Parathyroid adenoma (tissue), 2 donors: ENCODE results near the gene WWP2.

Source experiments
- H2AFZ ChIP-seq: fragments of 300-600 bp; sonication (generic); one replicate; pipeline ENCODE4 v1.7.0; 2017; ENCODE audit warnings: antibody characterized with exemption, mild to moderate bottlenecking
- H3K27ac ChIP-seq: fragments of 300-600 bp; sonication (generic); one replicate; pipeline ENCODE4 v1.7.0; 2017
- H3K27me3 ChIP-seq: fragments of 300-600 bp; sonication (generic); one replicate; pipeline ENCODE4 v1.7.0; 2017; ENCODE audit warnings: low read length; ENCODE audit not compliant: control insufficient read depth, insufficient read depth
- H3K36me3 ChIP-seq: fragments of 300-600 bp; sonication (generic); one replicate; pipeline ENCODE4 v1.7.0; 2017; ENCODE audit warnings: low read length; ENCODE audit not compliant: control insufficient read depth, insufficient read depth
- H3K4me1 ChIP-seq: fragments of 300-600 bp; sonication (generic); one replicate; pipeline ENCODE4 v1.7.0; 2017; ENCODE audit warnings: control low read depth
- H3K4me2 ChIP-seq: fragments of 300-600 bp; sonication (generic); one replicate; pipeline ENCODE4 v1.7.0; 2017; ENCODE audit warnings: low read length
- H3K4me3 ChIP-seq: fragments of 300-600 bp; sonication (generic); one replicate; pipeline ENCODE4 v1.7.0; 2017; ENCODE audit warnings: low read depth, low read length
- H3K79me2 ChIP-seq: fragments of 300-600 bp; sonication (generic); one replicate; pipeline ENCODE4 v1.7.0; 2017; ENCODE audit warnings: control low read depth
- H3K9ac ChIP-seq: fragments of 300-600 bp; sonication (generic); one replicate; pipeline ENCODE4 v1.7.0; 2017; ENCODE audit warnings: mild to moderate bottlenecking
- H3K9me3 ChIP-seq: fragments of 300-600 bp; sonication (generic); one replicate; pipeline ENCODE4 v1.7.0; 2017; ENCODE audit warnings: low read length; ENCODE audit not compliant: control insufficient read depth
- CTCF ChIP-seq: fragments of 300-600 bp; sonication (generic); IDR thresholded peaks from one replicate; pipeline ENCODE4 v1.7.0; 2017; ENCODE audit warnings: antibody characterized with exemption, mild to moderate bottlenecking
- donor health status: primary hyperparathyroidism.

Gene WWP2

DNA sequence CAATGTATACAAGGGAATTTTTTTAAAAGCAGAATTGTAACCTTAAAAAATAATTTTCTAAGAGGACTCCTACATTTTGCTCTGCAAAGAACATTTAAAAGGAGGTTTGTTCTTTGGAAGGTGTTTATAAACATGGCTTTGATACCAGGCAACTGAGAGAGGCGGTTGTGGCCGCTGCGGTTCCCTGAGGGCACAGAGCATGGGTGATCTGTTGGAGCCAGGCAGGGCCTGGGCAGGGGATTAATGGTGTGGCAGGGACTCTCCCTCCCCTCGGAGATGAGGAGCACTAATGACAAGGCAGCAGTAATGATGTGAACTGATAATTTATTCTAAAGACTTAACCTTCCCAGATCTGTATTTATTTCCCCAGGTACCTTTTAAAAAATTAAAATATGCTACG lies 65.4 kb downstream of the WWP2 start:
- no peak for TF ChIP-seq CTCF
- Histone ChIP-seq H3K4me3 (no peak overlapping the region), H3K9ac (no peak overlapping the region), H3K79me2 (peaks cover 3% of the 10 kb centered on the region), H3K4me2 (no peak overlapping the region), H3K36me3 (no peaks in the 10 kb centered on the region), H3K27me3 (no peaks in the 10 kb centered on the region), H3K4me1 (no peaks in the 10 kb centered on the region), H2AFZ (no peak overlapping the region), H3K27ac (no peak overlapping the region), H3K9me3 (no peaks in the 10 kb centered on the region)

DNA sequence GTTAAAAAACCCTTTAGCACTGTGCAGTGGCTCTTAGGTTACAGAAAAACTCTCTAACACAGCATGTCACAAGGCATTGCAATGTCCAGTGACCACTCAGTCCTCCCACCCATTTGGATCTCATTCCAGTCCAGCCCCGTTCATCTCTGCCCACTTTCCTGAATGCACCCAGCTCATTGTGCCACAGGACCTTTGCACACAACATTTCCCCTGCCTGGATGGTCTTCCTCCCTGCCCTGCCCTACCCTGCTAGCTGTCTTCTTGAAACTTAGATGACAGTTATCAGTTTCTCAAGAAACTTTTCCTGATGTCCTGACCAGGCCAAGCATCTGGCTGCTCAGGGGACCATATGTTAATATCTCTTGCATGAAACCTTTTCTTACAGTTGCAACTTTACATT lies 67.2 kb downstream of the WWP2 start:
- H3K9me3 ChIP-seq: no peaks in the 10 kb centered on the region
- no peaks in the 10 kb centered on the region for H3K79me2 ChIP-seq
- H3K9ac ChIP-seq: no peak overlapping the region
- no peak overlapping the region for H3K4me3 ChIP-seq
- no peaks in the 10 kb centered on the region for H3K4me1 ChIP-seq
- no peak overlapping the region for H3K4me2 ChIP-seq
- no peaks in the 10 kb centered on the region for H3K27me3 ChIP-seq
- no peak overlapping the region for H2AFZ ChIP-seq
- TF ChIP-seq CTCF: no peak
- H3K36me3 ChIP-seq: no peaks in the 10 kb centered on the region
- H3K27ac ChIP-seq: no peak overlapping the region

DNA sequence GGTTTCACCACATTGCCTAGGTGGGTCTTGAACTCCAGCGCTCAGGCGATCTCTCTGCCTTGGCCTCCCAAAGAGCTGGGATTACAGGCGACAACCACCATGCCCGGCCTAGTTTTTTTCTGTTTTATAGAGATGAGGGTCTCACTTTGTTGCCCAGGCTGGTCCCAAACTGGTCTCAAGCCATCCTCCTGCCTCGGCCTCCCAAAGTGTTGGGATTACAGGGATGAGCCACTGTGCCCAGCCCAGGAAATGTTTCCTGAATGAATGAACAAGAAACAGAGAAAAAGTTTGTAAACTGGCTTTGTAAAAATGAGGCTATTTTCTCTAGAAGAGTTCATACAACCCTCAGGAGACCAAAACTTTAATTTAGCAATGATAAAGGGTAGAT lies 68.0 kb downstream of the WWP2 start:
- Histone ChIP-seq H3K4me1 (no peaks in the 10 kb centered on the region), H3K36me3 (no peaks in the 10 kb centered on the region), H3K4me2 (no peak overlapping the region), H3K9me3 (no peaks in the 10 kb centered on the region), H3K27ac (no peak overlapping the region), H3K4me3 (no peak overlapping the region), H3K27me3 (no peaks in the 10 kb centered on the region), H3K9ac (no peak overlapping the region), H3K79me2 (no peaks in the 10 kb centered on the region), H2AFZ (no peak overlapping the region)
- TF ChIP-seq CTCF: no peak

DNA sequence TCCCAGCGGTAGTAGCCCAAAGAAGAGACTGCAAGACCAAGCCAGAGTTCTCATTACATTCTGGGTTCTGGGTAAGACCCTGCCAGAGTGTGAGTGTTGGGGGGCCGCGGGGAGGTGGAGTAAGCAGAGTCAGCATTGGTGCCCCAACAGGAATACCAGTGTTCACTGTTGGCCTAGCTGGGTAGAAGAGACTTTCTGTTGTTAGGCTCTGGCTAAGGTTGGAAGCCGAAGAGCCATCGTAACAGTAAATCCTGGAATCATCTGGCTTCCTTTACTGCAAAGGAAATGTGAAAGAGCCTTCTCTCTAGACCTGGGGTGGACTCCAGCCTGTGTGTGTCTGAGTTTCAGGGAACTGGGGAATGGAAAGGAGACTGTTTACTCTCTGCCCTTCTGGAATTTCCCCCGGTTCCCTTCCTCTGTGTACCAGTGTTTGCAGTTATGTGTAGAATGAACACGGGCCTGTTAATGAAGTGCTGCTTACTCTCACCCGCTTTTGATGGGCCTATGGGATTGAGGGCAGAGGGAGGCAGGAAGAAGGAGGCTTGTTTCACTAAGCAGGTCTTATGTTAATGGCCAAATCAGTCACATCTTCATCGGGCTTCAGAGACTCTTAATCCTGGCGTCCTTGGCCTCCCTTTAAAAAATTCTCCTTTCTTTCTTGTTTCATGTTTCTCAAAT lies 68.5 kb downstream of the WWP2 start:
- H3K27ac ChIP-seq: no peak overlapping the region
- no peak overlapping the region for H2AFZ ChIP-seq
- H3K4me3 ChIP-seq: no peak overlapping the region
- H3K79me2 ChIP-seq: peaks cover under 1% of the 10 kb centered on the region
- TF ChIP-seq CTCF: no peak
- H3K36me3 ChIP-seq: no peaks in the 10 kb centered on the region
- H3K4me1 ChIP-seq: no peaks in the 10 kb centered on the region
- H3K27me3 ChIP-seq: no peaks in the 10 kb centered on the region
- H3K9ac ChIP-seq: no peak overlapping the region
- H3K9me3 ChIP-seq: no peaks in the 10 kb centered on the region
- H3K4me2 ChIP-seq: no peak overlapping the region
